Spleen (tissue), 7 donors: Measurements from ENCODE around the gene GLP2R.

ENCODE experiments used
- POLR2A ChIP-seq, 3 donors: fragments of 450-650 bp; IDR thresholded peaks; one replicate each; pipeline ENCODE4 v1.5.1; 2017; ENCODE audit warnings: antibody characterized with exemption in 3 of 3, mild to moderate bottlenecking in 1 of 3
- POLR2AphosphoS5 ChIP-seq, 3 donors: sonication (generic); formaldehyde crosslinking; IDR thresholded peaks; one replicate each; pipeline ENCODE4 v1.5.1; 2017; ENCODE audit warnings: antibody characterized with exemption in 3 of 3
- TF ChIP-seq, protein P1 (sequence below), 11 experiments: fragments of 200-600 bp in 7 of 11; fragments of 450-650 bp in 4 of 11; sonication (generic) in 4 of 11; IDR thresholded peaks in 8 of 11; conservative IDR thresholded peaks in 3 of 11; 1 replicate in 7 of 11; 2 replicates in 4 of 11; pipeline versions ENCODE4 v1.4.0 to v1.8.0; 2016 to 2021; ENCODE audit warnings: antibody characterized with exemption in 11 of 11, inconsistent platforms in 4 of 11, mild to moderate bottlenecking in 1 of 11
- donor health status: DM: no; HTN: no; CAD: no; lungs with moderate emphysema.
- donor health status: DM: no; HTN: no; CAD: no.
- donor health status: DM: no; HTN: no; CAD: no.

DNA sequence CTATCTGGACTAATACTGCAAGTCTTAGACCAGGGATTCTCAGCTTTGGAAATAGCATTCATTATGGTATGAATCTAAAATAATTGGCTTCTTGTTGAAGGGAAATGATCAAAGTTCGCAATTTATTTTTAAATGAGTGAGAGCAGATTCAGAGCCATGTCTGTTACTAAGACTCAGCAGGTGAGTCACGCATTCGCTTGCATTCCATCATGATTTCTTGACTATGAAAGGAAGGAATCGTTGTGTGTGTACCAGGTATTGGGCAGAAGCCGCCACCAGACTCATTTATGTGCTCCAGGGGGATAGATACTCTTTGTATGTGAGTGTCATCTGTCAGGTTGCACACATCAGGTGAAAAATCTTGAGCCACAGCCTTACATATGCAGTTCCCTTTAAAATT lies 14.6 kb upstream of the GLP2R start:
- TF ChIP-seq, protein P1, sequence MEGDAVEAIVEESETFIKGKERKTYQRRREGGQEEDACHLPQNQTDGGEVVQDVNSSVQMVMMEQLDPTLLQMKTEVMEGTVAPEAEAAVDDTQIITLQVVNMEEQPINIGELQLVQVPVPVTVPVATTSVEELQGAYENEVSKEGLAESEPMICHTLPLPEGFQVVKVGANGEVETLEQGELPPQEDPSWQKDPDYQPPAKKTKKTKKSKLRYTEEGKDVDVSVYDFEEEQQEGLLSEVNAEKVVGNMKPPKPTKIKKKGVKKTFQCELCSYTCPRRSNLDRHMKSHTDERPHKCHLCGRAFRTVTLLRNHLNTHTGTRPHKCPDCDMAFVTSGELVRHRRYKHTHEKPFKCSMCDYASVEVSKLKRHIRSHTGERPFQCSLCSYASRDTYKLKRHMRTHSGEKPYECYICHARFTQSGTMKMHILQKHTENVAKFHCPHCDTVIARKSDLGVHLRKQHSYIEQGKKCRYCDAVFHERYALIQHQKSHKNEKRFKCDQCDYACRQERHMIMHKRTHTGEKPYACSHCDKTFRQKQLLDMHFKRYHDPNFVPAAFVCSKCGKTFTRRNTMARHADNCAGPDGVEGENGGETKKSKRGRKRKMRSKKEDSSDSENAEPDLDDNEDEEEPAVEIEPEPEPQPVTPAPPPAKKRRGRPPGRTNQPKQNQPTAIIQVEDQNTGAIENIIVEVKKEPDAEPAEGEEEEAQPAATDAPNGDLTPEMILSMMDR (IDR thresholded peaks at IDR 0.05 in 8 of 11, conservative IDR thresholded peaks at IDR 0.05 in 3 of 11) = no peak
- no peak for TF ChIP-seq POLR2A (IDR thresholded peaks at IDR 0.05)
- TF ChIP-seq POLR2AphosphoS5 (IDR thresholded peaks at IDR 0.05) = no peak
